OCI-LY1 (cell line): ENCODE measurements around the gene SEPTIN2.

Source experiments
- H2AFZ ChIP-seq: fragments of 200-600 bp; sonication (generic), shearing (Covaris generic); 2 replicates; pipeline ENCODE4 v1.6.0; 2014; ENCODE audit warnings: antibody characterized with exemption, mild to moderate bottlenecking, low read length
- H3F3A ChIP-seq: fragments of 200-600 bp; sonication (generic), shearing (Covaris generic); 2 replicates; pipeline ENCODE4 v1.6.0; 2014; ENCODE audit warnings: mild to moderate bottlenecking, antibody characterized with exemption, low read length, moderate library complexity; ENCODE audit not compliant: insufficient read depth
- H3K27ac ChIP-seq: fragments of 200-600 bp; sonication (generic); 2 replicates; pipeline ENCODE4 v1.5.1; 2014; ENCODE audit warnings: low read length, mixed run types, mild to moderate bottlenecking, low read depth; ENCODE audit not compliant: poor library complexity, severe bottlenecking
- H3K27me3 ChIP-seq: fragments of 200-600 bp; sonication (generic); 2 replicates; pipeline ENCODE4 v1.6.0; 2014; ENCODE audit warnings: antibody characterized with exemption, mild to moderate bottlenecking, low read length, moderate library complexity; ENCODE audit not compliant: insufficient read depth
- H3K36me3 ChIP-seq: fragments of 200-600 bp; sonication (generic); 2 replicates; pipeline ENCODE4 v1.6.1; 2014; ENCODE audit warnings: mild to moderate bottlenecking, antibody characterized with exemption, low read length, moderate library complexity, mixed read lengths; ENCODE audit not compliant: insufficient read depth
- H3K4me1 ChIP-seq: fragments of 200-600 bp; sonication (generic); 2 replicates; pipeline ENCODE4 v1.5.1; 2014; ENCODE audit warnings: mild to moderate bottlenecking, low read length, moderate library complexity; ENCODE audit not compliant: insufficient read depth, severe bottlenecking
- H3K4me2 ChIP-seq: fragments of 200-600 bp; sonication (generic), shearing (Covaris generic); 2 replicates; pipeline ENCODE4 v1.6.1; 2014; ENCODE audit warnings: low read length
- H3K4me3 ChIP-seq: fragments of 200-600 bp; sonication (generic); 2 replicates; pipeline ENCODE4 v1.5.1; 2014; ENCODE audit warnings: low read length, low read depth, mild to moderate bottlenecking, mixed read lengths; ENCODE audit not compliant: poor library complexity, severe bottlenecking
- H3K79me2 ChIP-seq: fragments of 200-600 bp; shearing (Covaris generic); 2 replicates; pipeline ENCODE4 v1.6.1; 2016; ENCODE audit warnings: mixed run types, low read length, mixed read lengths; ENCODE audit not compliant: insufficient read depth
- H3K9ac ChIP-seq: fragments of 200-600 bp; sonication (generic), shearing (Covaris generic); 2 replicates; pipeline ENCODE4 v1.6.1; 2014; ENCODE audit warnings: mild to moderate bottlenecking, low read length, mixed read lengths
- H3K9me2 ChIP-seq: fragments of 200-600 bp; sonication (generic), shearing (Covaris generic); 2 replicates; pipeline ENCODE4 v1.6.1; 2014; ENCODE audit warnings: low read depth, mild to moderate bottlenecking, low read length, mixed read lengths
- H3K9me3 ChIP-seq: fragments of 200-600 bp; shearing (Covaris generic); 2 replicates; pipeline ENCODE4 v1.6.1; 2014; ENCODE audit warnings: low read length, mixed read lengths
- H4K20me1 ChIP-seq: fragments of 200-600 bp; sonication (generic), shearing (Covaris generic); 2 replicates; pipeline ENCODE4 v1.6.0; 2016; ENCODE audit warnings: mild to moderate bottlenecking, low read length; ENCODE audit not compliant: insufficient read depth
- CTCF ChIP-seq: fragments of 200-600 bp; sonication (generic), shearing (Covaris generic); IDR thresholded peaks from 2 replicates; pipeline ENCODE4 v1.5.1; 2017; ENCODE audit warnings: mild to moderate bottlenecking, antibody characterized with exemption, low read length, moderate library complexity, mixed read lengths
- EZH2 ChIP-seq: fragments of 200-600 bp; sonication (generic), shearing (Covaris generic); IDR thresholded peaks from 2 replicates; pipeline ENCODE4 v1.8.0; 2017; ENCODE audit warnings: borderline replicate concordance, mixed run types, mild to moderate bottlenecking, antibody characterized with exemption, low read length, moderate library complexity, mixed read lengths

Gene SEPTIN2

GRCh38 chr2:241307055-241307454 lies 8.7 kb upstream of the SEPTIN2 start:
- TF ChIP-seq CTCF = no peak
- no peak for TF ChIP-seq EZH2
- Histone ChIP-seq H3K36me3 (peaks cover 8% of the 10 kb centered on the region; the same call in 1 of the 2 replicates), H3K27ac (no peak overlapping the region), H4K20me1 (no peaks in the 10 kb centered on the region), H3F3A (no peaks in the 10 kb centered on the region), H3K9me2 (no peaks in the 10 kb centered on the region), H3K9me3 (no peaks in the 10 kb centered on the region), H2AFZ (no peak overlapping the region), H3K4me3 (no peak overlapping the region), H3K79me2 (peaks cover 40% of the 10 kb centered on the region), H3K4me1 (peaks cover 29% of the 10 kb centered on the region), H3K9ac (no peak overlapping the region), H3K4me2 (no peak overlapping the region), H3K27me3 (no peaks in the 10 kb centered on the region)

GRCh38 chr2:241308267-241308666 lies 7.5 kb upstream of the SEPTIN2 start:
- no peaks in the 10 kb centered on the region for H3F3A ChIP-seq
- H2AFZ ChIP-seq = no peak overlapping the region
- no peak overlapping the region for H3K4me2 ChIP-seq
- peaks cover 33% of the 10 kb centered on the region for H3K79me2 ChIP-seq
- H3K9me2 ChIP-seq = no peaks in the 10 kb centered on the region
- H3K9ac ChIP-seq = no peak overlapping the region
- peaks cover 27% of the 10 kb centered on the region for H3K4me1 ChIP-seq
- H4K20me1 ChIP-seq = no peaks in the 10 kb centered on the region
- no peaks in the 10 kb centered on the region for H3K27me3 ChIP-seq
- no peak overlapping the region for H3K27ac ChIP-seq
- H3K4me3 ChIP-seq = no peak overlapping the region
- peaks cover 8% of the 10 kb centered on the region; the same call in 1 of the 2 replicates for H3K36me3 ChIP-seq
- TF ChIP-seq EZH2 (no peak), CTCF (no peak)
- no peaks in the 10 kb centered on the region for H3K9me3 ChIP-seq

GRCh38 chr2:241308832-241309500 lies 6.8 kb upstream of the SEPTIN2 start:
- H3K4me1 ChIP-seq = peaks cover 29% of the 10 kb centered on the region

More at GRCh38 chr2:241308832-241309500, 6.8 kb upstream of the SEPTIN2 start:
- Histone ChIP-seq H3K36me3 (peaks cover 8% of the 10 kb centered on the region; the same call in 1 of the 2 replicates), H3K9ac (no peak overlapping the region), H3K79me2 (peaks cover 29% of the 10 kb centered on the region), H3K27me3 (no peaks in the 10 kb centered on the region), H3F3A (no peaks in the 10 kb centered on the region), H2AFZ (no peak overlapping the region), H4K20me1 (no peaks in the 10 kb centered on the region), H3K4me3 (no peak overlapping the region), H3K27ac (no peak overlapping the region), H3K4me2 (no peak overlapping the region), H3K9me3 (no peaks in the 10 kb centered on the region), H3K9me2 (no peaks in the 10 kb centered on the region)
- TF ChIP-seq EZH2 (no peak), CTCF (no peak)
